ENCODE data around the gene IGSF3.

- TF ChIP-seq TEAD1 (CRISPR knock-in tag; IDR thresholded peaks at IDR 0.05) (no peak), E2F1 (CRISPR knock-in tag; IDR thresholded peaks at IDR 0.05) (no peak), CTCF (IDR thresholded peaks at IDR 0.05) (no peak), ATF3 (CRISPR knock-in tag; conservative IDR thresholded peaks at IDR 0.05) (no peak), SMAD3 (CRISPR knock-in tag; IDR thresholded peaks at IDR 0.05; ENCODE audit: borderline replicate concordance) (no peak), E2F5 (CRISPR knock-in tag; IDR thresholded peaks at IDR 0.05) (no peak), TEAD4 (CRISPR knock-in tag; IDR thresholded peaks at IDR 0.05) (no peak), ESRRA (CRISPR knock-in tag; IDR thresholded peaks at IDR 0.05; ENCODE audit: borderline replicate concordance) (no peak), CREB1 (CRISPR knock-in tag; IDR thresholded peaks at IDR 0.05) (no peak)
Observed at GRCh38 chr1:116679091-116679827, 11.7 kb upstream of the IGSF3 start.

Measured in WTC11 (cell line).